NCI-H128 (cell line): ENCODE results near the gene ESRP2.

Experiments used
- DNase-seq: peaks from one replicate; lab custom pipeline; 2025; ENCODE audit not compliant: unreplicated experiment; lab: John Stamatoyannopoulos, UW

Gene ESRP2

GRCh38 chr16:68264128-68265077 is 28.5 kb upstream of the ESRP2 start, which contains the start of gene SLC7A6:
Gene SLC7A6, plus strand, starts transcription at chr16:68264526. Its CDS starts 10,201 bp downstream, at chr16:68274727.
- no peak for DNase-seq

DNA sequence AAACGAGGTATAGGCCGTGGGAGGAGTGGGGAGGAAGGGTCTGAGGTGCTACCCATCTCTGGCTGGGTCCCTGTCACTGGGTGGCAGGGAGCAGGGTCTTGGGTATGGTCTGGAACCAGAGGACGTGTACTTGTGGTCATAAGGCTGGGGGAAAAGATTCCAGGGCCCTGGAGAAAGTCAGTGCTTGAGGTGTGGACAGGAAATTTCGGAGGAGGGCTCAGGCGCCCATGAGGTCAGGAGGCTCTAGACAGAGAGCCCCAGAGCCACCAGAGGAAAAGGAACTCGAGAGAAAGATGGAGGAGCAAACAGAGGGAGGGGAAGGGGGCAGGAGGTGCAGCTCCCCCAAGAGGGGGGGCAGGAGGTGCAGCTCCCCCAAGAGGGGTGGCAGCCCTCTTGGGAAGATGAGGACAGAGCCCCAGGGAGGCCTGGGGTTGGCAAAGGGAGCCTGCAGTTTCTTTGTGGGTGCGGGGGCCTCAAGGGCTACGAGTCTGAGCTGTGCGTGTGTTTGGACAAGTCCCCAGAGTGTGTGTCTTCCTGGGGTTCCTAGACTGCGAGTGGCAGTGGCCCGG is 27.7 kb upstream of the ESRP2 start:
- no peak for DNase-seq

DNA sequence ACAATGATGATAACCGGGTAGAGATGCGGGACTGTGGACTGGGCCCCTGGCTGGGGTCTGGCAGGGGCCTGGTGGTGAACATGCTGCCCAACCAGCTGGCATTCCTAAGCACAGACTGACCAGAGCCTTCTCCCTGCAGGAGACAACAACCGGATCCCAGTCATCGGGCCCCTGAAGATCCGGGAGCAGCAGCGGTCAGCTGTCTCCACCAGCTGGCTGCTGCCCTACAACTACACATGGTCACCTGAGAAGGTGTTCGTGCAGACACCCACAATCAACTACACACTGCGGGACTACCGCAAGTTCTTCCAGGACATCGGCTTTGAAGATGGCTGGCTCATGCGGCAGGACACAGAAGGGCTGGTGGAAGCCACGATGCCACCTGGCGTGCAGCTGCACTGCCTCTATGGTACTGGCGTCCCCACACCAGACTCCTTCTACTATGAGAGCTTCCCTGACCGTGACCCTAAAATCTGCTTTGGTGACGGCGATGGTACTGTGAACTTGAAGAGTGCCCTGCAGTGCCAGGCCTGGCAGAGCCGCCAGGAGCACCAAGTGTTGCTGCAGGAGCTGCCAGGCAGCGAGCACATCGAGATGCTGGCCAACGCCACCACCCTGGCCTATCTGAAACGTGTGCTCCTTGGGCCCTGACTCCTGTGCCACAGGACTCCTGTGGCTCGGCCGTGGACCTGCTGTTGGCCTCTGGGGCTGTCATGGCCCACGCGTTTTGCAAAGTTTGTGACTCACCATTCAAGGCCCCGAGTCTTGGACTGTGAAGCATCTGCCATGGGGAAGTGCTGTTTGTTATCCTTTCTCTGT is 23.3 kb upstream of the ESRP2 start:
- no peak for DNase-seq

DNA sequence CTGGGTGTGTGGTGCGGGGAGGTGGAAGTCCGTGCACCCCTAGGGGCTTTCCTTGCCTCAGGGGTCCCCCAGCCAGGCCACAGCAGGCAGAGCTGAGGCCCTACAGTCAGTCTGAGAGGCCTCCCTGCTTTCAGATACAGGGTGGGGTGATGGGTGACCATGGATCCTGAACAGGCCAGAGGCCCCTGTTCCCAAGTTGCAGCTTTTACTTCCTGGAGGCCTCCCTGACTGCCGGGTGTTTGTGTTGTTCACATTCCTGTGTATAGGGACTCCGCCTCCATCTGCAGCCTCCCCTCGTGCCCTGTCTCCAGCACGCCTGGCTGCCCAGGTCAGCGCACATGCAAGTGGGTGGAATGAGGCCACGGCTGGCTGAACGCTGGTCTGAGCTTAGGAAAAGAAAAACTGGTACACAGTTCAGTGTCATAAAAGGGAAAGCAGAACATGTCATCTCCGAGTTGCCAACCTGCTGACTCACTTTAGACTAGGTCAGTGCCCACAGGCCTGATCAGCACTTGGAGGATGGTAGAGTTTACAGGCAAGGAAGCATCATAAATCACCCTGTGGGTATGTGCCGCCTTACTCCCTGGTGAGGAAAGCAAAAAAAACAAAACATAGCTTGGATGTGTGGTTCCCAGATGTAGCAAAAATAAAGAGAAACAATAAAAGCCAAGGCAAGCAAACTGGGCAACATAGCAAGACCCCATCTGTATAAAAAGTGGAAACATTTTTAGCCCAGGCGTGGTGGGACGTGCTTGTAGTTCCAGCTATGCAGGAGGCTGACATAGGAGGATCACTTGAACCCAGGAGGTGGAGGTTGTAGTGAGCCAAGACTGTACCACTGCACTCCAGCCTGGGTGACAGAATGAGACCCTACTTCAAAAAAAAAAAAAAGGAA is 22.2 kb upstream of the ESRP2 start:
- no peak for DNase-seq

- no peak for DNase-seq
These were observed 21.5 kb upstream of the ESRP2 start for GRCh38 chr16:68257251-68257905.

DNA sequence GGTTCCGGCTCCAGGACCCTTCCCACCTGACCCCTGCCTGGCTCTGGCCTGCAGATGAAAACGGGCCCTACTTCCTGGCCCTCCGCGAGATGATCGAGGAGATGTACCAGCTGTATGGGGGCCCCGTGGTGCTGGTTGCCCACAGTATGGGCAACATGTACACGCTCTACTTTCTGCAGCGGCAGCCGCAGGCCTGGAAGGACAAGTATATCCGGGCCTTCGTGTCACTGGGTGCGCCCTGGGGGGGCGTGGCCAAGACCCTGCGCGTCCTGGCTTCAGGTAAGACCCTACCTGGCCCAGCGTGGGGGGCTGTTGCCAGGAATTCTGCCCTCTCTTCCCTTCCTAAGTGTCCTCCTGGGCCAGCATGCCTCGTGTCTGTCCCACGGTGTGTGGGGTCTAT is 19.8 kb upstream of the ESRP2 start:
- DNase-seq: no peak

GRCh38 chr16:68253721-68254120 is 17.8 kb upstream of the ESRP2 start:
- DNase-seq: no peak

DNA sequence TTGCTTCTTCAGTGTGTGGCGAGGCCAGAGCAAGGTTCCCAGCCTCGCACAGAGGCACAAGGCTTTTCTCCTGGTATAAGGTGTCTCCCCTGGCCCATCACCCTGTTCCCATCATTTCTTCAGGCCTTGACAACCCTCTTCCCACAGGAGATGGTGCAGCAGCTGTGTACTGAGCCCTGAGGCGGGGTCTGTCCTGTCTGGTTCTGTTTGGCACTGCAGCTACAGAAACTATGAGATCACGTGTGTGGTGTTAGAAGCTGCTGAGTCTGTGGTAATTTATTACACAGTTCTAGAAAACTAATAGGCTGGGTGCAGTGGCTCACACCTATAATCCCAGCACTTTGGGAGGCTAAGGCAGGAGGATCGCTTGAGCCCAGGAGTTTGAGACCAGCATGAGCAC is 16.5 kb upstream of the ESRP2 start:
- DNase-seq: no peak

DNA sequence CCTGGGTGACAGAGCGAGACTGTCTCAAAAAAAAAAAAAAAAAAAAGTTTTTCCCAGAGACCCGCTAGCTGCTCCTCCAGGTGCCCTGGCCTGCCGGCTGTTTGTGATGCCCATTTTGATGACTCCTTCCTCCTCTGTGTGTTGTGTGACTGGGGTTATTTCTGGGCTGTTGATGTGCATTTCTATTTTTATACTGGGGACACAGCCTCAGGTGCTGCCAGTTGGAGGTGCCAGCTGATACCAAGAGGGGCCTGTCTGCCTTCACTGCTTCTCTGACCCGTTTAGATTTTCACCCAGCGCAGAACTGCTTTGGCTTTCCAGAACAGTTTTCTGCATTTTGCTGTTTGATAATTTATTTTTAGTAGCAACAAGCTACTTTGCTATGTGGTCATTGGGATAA is 15.9 kb upstream of the ESRP2 start:
- no peak for DNase-seq

- DNase-seq: no peak
These were observed 15.0 kb upstream of the ESRP2 start for GRCh38 chr16:68250951-68251350.

- no peak for DNase-seq
These were observed 13.4 kb upstream of the ESRP2 start for GRCh38 chr16:68249371-68249770.

GRCh38 chr16:68247932-68248331 is 12.0 kb upstream of the ESRP2 start:
- DNase-seq: no peak

DNA sequence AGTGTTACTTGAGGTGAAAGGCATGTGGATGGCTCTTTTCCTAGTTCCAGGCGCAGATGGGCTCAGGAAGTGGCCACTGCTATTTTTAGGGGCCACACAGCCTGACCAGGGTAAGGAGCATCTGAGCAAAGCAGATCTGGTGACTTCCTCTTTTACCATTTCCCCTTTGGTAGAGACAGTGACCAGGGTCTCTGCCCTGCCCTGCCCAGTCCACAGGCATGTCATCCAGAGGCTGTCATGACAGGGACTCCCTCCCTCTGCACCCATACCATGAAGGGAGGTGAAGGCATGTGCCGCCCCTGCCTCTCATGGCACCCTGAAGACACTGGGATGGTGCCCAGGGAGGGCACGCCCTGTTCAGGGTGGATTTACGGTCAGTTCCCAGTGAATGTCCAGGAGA is 11.5 kb upstream of the ESRP2 start:
- DNase-seq: no peak

DNA sequence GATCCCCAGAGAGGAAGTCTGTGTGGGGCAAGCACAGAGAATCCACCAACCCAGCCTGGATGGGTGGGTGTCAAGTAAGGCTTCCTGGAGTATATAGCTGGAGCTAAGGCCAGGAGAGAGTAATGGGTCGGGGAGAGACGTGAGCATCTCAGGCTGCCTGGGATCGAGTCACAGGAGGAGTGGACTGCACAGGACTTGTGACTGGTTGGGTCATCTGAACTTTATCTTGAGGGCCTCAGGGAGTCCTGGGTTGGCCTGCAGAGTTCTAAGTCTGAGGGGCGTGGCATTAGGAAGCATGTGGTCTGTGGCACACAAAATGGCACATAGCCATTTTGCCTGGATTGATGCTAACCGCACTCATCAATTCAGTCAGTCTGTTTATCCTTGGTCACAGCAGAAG is 10.7 kb upstream of the ESRP2 start:
- DNase-seq: no peak

DNA sequence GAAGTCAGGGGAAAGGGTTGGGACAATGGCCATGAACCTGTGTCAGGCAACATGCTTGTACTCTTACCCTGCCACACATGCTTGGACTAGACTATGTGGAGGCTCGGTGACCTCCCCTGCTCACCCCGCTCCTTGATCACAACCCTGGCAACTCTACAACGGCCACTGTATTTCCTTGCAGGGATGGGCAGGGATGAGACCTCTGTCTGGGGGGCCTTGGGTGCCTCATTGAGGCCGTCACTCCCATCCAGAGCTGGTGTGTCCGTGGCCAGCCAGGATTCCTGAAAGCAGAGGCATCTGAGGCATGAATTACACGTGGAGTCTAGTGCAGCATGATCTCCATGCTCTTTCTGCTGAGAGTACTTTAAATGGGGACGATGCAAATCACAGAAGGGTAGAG is 10.2 kb upstream of the ESRP2 start:
- no peak for DNase-seq

GRCh38 chr16:68244903-68245853 is 9.3 kb upstream of the ESRP2 start, which contains the start of gene PLA2G15:
Gene PLA2G15, plus strand, starts transcription at chr16:68245373. Its CDS starts 54 bp downstream, at chr16:68245427.
- peak; percentile 52 for DNase-seq

DNA sequence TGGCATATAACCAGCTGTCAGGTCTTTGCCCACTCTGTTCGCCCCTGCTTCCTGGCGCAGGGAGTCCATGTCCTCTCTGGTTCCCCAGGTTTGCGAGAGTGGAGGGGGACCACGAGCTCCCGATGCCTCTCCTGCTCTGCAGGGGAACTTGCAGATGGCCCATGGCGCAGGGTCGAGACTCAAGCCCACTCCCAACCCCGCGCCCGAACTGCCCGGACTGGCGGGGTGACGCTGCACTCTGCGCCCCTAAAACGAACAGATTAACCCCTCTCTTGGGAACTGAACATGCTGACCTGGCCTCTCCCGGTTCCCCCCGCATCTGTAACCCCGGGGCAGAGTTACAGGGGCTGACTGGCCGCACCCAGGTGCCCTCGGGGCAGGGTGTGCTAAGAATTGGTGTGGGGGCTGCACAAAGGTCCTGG is 8.6 kb upstream of the ESRP2 start:
- no peak for DNase-seq

DNA sequence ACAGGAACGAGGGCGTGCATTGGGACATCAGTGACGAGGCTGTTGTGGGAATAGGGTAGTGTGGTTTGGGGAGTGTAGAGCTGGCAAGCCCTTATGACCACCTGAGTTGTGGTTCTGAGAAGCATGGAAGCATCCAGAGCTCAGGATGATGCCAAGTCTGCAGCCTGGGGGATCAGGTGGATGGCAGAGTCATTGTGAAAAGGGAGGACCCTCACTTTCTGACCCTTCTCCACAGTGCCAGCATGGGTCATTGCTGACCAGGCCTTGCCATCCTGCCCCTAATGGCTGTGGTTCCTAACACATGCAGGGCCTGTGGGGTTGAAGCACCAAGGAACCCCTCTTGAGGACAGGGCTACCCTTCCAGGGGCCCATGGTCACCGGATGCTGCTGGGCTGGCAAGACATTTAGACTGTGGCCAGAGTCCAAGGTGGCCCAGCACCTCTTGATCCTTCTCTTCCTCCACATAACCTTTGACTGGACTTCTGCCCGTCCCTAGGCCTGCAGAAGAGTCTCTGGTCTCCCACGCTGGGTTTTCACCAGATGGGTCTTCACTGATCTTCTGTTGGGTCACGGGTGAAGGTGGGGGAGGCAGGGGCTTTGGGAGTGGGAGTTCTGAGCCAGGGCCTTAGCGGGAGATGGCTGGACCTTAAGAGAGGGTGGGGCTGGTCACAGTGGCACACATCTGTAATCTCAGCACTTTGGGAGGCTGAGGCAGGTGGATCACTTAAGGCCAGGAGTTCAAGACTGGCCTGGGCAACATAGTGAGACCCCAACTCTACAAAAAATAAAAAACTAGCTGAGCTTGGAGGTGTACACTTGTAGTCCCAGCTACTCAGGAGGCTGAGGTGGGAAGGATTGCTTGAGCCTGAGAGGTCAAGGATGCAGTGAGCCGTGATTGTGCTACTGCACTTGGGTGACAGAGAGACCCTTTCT is 7.3 kb upstream of the ESRP2 start:
- DNase-seq: no peak
